ENCODE measurements around the gene FAM162A.

- TF ChIP-seq CTCF (IDR thresholded peaks at IDR 0.05) = no peak
- no peak for TF ChIP-seq ZFX (IDR thresholded peaks at IDR 0.05; ENCODE audit: borderline replicate concordance)
Observed at GRCh38 chr3:122435950-122436349, 52.0 kb downstream of the FAM162A start.
